22Rv1 (cell line): Measurements from ENCODE around the gene TAF6.

ENCODE experiments used
- ZFX ChIP-seq: fragments of 450-650 bp; IDR thresholded peaks from 2 replicates; pipeline ENCODE4 v1.6.1; 2017; ENCODE audit warnings: antibody characterized with exemption, borderline replicate concordance
- TF ChIP-seq, protein P1 (sequence below): fragments of 450-650 bp; IDR thresholded peaks from 2 replicates; pipeline ENCODE4 v1.5.1; 2017; ENCODE audit warnings: mild to moderate bottlenecking

DNA sequence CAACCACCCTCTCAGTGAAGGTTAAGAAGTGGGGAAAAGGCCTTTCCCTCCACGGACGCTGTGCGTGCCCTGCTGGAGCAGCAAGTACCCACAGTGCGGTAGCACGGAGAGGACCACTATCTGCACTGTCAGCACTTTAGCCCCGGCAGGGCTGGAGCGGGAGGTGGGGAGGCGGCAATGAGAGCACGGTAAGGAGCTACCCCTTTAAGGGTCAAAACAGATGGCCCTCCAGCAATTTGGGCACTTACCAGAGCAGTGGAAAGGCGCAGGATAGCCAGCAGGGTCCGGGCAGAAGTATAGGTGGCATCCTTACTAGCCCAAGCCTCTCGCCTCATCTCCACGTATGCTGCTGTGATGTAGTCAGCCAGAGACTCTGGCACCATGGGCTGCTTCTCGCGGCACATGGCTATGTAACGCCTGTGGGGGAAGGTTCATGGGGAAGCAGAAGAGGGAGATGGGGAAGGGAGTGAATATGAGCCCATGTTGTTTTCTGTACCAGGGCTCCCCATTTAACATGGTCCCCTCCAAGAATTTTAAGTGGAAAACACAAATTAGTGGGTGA, 25.2 kb downstream of the TAF6 start:
- TF ChIP-seq, protein P1, sequence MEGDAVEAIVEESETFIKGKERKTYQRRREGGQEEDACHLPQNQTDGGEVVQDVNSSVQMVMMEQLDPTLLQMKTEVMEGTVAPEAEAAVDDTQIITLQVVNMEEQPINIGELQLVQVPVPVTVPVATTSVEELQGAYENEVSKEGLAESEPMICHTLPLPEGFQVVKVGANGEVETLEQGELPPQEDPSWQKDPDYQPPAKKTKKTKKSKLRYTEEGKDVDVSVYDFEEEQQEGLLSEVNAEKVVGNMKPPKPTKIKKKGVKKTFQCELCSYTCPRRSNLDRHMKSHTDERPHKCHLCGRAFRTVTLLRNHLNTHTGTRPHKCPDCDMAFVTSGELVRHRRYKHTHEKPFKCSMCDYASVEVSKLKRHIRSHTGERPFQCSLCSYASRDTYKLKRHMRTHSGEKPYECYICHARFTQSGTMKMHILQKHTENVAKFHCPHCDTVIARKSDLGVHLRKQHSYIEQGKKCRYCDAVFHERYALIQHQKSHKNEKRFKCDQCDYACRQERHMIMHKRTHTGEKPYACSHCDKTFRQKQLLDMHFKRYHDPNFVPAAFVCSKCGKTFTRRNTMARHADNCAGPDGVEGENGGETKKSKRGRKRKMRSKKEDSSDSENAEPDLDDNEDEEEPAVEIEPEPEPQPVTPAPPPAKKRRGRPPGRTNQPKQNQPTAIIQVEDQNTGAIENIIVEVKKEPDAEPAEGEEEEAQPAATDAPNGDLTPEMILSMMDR: no peak
- no peak for TF ChIP-seq ZFX
